GM12874 (cell line): Measurements from ENCODE around the gene CCDC172.

Experiments used
- CTCF ChIP-seq: IDR thresholded peaks from 2 replicates; pipeline ENCODE4 v1.5.1; 2011; ENCODE audit warnings: low read depth, mild to moderate bottlenecking, control low read depth, low read length, moderate library complexity; ENCODE audit not compliant: insufficient read depth

Gene CCDC172

DNA sequence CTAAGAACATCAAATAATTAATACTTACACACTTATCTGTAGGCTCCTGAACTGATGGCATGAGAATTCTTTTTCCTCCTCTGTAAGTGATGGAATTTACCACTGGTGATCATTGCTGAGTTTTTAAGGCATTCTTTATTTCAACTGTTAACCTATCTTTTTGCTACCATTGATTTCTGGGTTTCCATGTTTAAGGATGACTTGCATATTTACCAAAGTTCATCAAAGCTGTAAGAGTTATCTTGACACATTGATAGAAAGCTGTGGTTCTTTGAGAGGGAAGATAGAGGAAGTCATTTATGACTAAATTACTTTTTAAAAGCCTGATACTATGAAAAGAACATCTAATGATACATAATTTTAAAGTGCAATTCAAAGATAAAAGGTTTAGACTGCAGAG, 31.8 kb upstream of the CCDC172 start:
- no peak for TF ChIP-seq CTCF

- TF ChIP-seq CTCF, result no peak
Observed at GRCh38 chr10:116296291-116296721, 27.9 kb upstream of the CCDC172 start.

- TF ChIP-seq CTCF, result no peak
Observed at GRCh38 chr10:116298586-116298985, 25.7 kb upstream of the CCDC172 start.

DNA sequence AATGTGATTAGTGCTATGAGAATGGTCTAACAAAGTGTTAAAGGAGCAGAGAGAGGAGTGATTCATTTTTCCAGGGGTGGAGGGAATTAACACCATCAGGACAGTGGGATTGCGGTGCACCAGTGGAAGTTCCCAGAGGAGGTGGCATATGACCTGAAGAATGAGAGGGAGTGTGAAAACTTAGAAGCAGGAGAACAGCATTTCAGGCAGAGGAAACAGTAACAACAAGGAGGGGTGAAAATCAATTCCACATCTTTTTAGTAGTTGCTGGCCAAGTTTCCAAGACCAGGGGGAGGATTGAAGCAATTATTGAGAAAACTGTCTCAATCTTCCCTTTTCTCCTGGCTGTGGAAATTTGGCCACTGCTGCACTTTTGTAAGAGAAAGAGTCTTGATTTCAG, 23.7 kb upstream of the CCDC172 start:
- no peak for TF ChIP-seq CTCF

GRCh38 chr10:116304923-116305322, 19.3 kb upstream of the CCDC172 start:
- TF ChIP-seq CTCF, result no peak

GRCh38 chr10:116306847-116307246, 17.4 kb upstream of the CCDC172 start:
- TF ChIP-seq CTCF, result no peak

GRCh38 chr10:116307455-116307854, 16.8 kb upstream of the CCDC172 start:
- TF ChIP-seq CTCF, result no peak

DNA sequence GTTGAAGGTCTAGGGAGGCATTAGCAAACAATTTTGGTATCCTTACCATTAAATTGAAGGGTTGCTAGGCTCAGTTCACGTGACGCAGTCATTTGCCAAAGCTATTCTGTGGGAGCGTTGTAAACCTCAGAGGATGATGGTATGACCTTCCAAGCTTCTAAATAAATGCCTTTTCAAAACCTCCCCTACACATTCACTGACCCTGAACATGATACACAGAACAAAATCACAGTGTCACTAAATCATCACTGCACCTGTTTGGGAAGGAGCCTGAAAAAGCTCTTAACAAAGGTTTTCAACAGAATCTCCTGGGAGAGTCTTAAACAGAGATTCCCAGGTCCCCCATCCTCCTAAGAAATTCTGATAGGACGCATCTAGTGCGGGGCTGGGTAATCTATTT, 13.2 kb upstream of the CCDC172 start:
- no peak for TF ChIP-seq CTCF
